Measurements from ENCODE around the gene ID3.

DNA sequence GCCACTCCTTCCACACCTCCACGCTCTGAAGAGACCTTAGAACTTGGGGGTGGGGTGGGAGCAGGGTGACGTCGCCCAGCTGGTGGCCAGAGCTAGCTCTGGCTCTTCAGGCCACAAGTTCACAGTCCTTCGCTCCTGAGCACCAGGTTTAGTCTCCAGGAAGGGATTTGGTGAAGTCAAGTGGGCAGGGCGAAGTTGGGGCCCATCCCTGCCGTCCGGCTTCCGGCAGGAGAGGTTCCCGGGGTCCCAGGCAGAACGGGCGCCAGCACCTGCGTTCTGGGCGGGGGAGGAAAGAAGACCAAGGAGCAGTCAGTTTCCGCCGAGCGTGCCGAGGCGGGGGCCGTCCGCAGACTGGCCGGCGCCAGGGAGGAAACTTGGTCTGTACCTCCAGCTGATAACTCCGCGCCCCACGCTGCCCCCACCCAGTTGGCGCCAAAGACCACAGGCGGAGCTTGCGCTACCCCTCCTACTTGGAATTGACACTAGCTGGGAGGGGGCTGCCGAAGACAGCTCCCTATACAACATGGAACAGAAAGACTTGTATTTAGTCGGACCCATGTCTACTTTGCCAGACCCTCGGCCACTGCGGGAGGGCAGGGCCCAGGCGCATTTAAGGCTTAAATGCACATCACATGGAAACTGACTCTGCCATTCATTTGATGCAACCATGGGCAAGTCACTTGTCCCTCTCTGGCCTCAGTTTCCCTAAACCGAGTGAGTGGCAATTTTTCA lies 995 bp downstream of the ID3 start:
- TF ChIP-seq CTCF (IDR thresholded peaks at IDR 0.05; ENCODE audit: low read depth, low read length, poor library complexity, severe bottlenecking) (no peak), EZH2phosphoT487 (IDR thresholded peaks at IDR 0.05; ENCODE audit: borderline replicate concordance, low read length) (no peak)
